Endothelial cell (in vitro differentiated cells): ENCODE measurements around the gene MEI1. TPM values are rescaled to one million over a fixed set of nuclear protein-coding genes. Genes with fewer than 3 reads are reported as not detected.
A peak's percentile ranks its signal among the peaks of the same experiment; 100 is the strongest.

Source experiments
- DNase-seq: peaks from one replicate; pipeline ENCODE4 v3.0.0; 2021; ENCODE audit warnings: low spot score
- H3K27ac Mint-ChIP-seq: one replicate; pipeline ENCODE4 v1.8.0; 2021; ENCODE audit warnings: mixed read lengths, inconsistent platforms; ENCODE audit not compliant: unreplicated experiment
- H3K27me3 Mint-ChIP-seq: one replicate; pipeline ENCODE4 v1.8.0; 2021; ENCODE audit warnings: mild to moderate bottlenecking, moderate library complexity, mixed read lengths, inconsistent platforms; ENCODE audit not compliant: unreplicated experiment
- H3K36me3 Mint-ChIP-seq: one replicate; pipeline ENCODE4 v1.8.0; 2021; ENCODE audit warnings: mild to moderate bottlenecking, low read depth, mixed read lengths, inconsistent platforms; ENCODE audit not compliant: unreplicated experiment
- H3K4me1 Mint-ChIP-seq: one replicate; pipeline ENCODE4 v1.8.0; 2021; ENCODE audit warnings: mild to moderate bottlenecking, mixed read lengths, inconsistent platforms; ENCODE audit not compliant: unreplicated experiment
- H3K4me3 Mint-ChIP-seq: one replicate; pipeline ENCODE4 v1.8.0; 2021; ENCODE audit warnings: mild to moderate bottlenecking, mixed read lengths, inconsistent platforms; ENCODE audit not compliant: unreplicated experiment
- H3K9me3 Mint-ChIP-seq: one replicate; pipeline ENCODE4 v1.8.0; 2021; ENCODE audit warnings: mixed read lengths, inconsistent platforms; ENCODE audit not compliant: unreplicated experiment
- total RNA-seq: library from RNA; stranded (reverse); fragmentation: NEBNext Ultra II Directional; extraction: Animal tissue kit (Norgen Biotek cat#: 25700); gene quantifications from one replicate; pipeline ENCODE4 v1.2.1, GENCODE V29; 2021; ENCODE audit not compliant: unreplicated experiment
- TF ChIP-seq, protein P1 (sequence below): fragments of 200-600 bp; sonication (generic); IDR thresholded peaks from one replicate; pipeline ENCODE4 v1.5.0; 2021; ENCODE audit warnings: antibody characterized with exemption; ENCODE audit not compliant: unreplicated experiment

Gene MEI1
- total RNA-seq, 1 donor from 2014 or later = 0.38 TPM

GRCh38 chr22:41831383-41831782 is 132.1 kb downstream of the MEI1 start:
- H3K4me3 Mint-ChIP-seq = no peak overlapping the region

DNA sequence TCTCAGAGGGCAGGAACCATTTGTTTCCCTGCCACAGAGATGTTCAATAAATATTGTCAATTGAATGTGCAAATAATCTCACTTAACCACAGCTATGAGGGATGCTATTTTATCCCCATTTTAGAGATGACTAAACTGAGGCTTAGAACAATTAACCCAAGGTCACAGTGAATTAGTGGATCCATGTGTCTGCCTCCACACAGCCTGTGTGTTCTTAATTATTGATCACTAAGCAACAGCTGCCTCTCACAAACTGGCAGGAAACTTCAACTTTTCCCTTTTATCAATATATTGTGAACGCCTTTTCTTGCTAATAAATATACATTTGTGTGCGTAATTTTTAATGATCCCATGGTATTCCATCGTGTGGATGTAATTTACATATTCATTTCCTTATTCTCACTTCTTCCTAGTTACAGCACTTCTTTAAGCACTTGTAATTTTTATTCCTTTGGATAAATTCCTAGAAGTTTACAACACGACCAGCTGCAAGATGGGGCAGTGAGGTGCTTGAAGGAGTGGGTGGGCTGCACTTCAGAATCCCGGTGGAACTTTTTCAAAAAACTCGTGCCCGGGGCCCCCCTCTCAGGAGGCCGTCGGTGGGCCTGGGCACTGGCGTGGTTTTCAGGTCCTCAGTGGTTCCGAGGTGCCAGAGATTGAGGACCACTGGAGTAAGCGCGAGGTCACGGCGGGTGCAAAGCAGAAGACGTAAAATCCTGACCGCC is 132.7 kb downstream of the MEI1 start:
- peaks cover 53% of the 10 kb centered on the region for H3K4me1 Mint-ChIP-seq

More at GRCh38 chr22:41831383-41831782, 132.1 kb downstream of the MEI1 start:
- TF ChIP-seq, protein P1, sequence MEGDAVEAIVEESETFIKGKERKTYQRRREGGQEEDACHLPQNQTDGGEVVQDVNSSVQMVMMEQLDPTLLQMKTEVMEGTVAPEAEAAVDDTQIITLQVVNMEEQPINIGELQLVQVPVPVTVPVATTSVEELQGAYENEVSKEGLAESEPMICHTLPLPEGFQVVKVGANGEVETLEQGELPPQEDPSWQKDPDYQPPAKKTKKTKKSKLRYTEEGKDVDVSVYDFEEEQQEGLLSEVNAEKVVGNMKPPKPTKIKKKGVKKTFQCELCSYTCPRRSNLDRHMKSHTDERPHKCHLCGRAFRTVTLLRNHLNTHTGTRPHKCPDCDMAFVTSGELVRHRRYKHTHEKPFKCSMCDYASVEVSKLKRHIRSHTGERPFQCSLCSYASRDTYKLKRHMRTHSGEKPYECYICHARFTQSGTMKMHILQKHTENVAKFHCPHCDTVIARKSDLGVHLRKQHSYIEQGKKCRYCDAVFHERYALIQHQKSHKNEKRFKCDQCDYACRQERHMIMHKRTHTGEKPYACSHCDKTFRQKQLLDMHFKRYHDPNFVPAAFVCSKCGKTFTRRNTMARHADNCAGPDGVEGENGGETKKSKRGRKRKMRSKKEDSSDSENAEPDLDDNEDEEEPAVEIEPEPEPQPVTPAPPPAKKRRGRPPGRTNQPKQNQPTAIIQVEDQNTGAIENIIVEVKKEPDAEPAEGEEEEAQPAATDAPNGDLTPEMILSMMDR = no peak
- peaks cover 10% of the 10 kb centered on the region for H3K27me3 Mint-ChIP-seq
- H3K36me3 Mint-ChIP-seq = peaks cover 15% of the 10 kb centered on the region
- H3K9me3 Mint-ChIP-seq = no peaks in the 10 kb centered on the region
- H3K4me1 Mint-ChIP-seq = peaks cover 52% of the 10 kb centered on the region
- peak overlapping the region; percentile 98 for H3K27ac Mint-ChIP-seq
- no peak for DNase-seq

GRCh38 chr22:41832553-41833368 is 133.5 kb downstream of the MEI1 start, which contains the start of gene SREBF2:
Gene SREBF2, plus strand, starts transcription at chr22:41833105. Its CDS starts 166 bp downstream, at chr22:41833271.
- Mint-ChIP-seq H3K27ac (peak within 1 kb of the TSS; percentile 98), H3K4me3 (peak within 1 kb of the TSS; percentile 98), H3K27me3 (peaks cover 10% of the 10 kb centered on the region), H3K36me3 (peaks cover 22% of the 10 kb centered on the region), H3K4me1 (peaks cover 50% of the 10 kb centered on the region), H3K9me3 (no peaks in the 10 kb centered on the region)
- TF ChIP-seq, protein P1 = no peak
- peak; percentile 99 for DNase-seq

More for the DNA sequence above, 132.7 kb downstream of the MEI1 start:
- peaks cover 10% of the 10 kb centered on the region for H3K27me3 Mint-ChIP-seq
- no peaks in the 10 kb centered on the region for H3K9me3 Mint-ChIP-seq
- peaks cover 21% of the 10 kb centered on the region for H3K36me3 Mint-ChIP-seq
- peak overlapping the region; percentile 93 for H3K4me3 Mint-ChIP-seq
- DNase-seq = no peak
- H3K27ac Mint-ChIP-seq = peak overlapping the region; percentile 98
- TF ChIP-seq, protein P1 = no peak

DNA sequence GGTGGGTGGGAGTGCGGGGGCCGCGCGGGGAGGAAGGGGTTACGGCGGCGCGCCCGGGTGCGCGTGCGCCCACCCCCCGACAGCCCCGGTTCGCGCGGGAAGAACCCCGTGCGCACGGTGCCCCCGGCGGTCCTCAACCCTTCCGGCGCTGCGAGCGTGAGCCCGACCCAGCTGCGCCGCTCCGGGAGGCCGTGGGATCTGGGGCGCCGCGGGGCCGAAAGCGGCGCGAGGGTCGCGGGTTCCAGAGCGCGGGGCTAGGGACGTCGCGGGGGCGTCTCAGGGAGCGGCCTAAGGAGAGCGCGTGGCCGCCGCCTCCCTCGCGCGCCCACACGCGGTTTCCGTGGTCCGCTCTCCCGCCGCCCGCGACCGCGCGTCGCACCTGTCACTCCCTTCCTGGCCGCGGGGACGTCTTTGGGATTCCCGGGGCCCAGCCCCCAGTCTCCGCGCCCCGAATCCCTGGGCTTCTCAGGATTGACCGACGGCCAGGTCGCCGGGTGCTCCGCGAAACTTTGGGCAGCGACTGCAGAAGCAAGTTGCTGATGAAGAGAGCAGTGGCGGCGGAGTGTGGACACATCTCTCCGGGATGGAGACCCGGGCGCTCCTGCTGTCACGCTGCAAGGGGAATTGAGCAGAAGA is 134.2 kb downstream of the MEI1 start:
- peaks cover 48% of the 10 kb centered on the region for H3K4me1 Mint-ChIP-seq

More for the DNA sequence above, 134.2 kb downstream of the MEI1 start:
- peak; percentile 35 for DNase-seq
- H3K27ac Mint-ChIP-seq = peak overlapping the region; percentile 11
- no peaks in the 10 kb centered on the region for H3K9me3 Mint-ChIP-seq
- TF ChIP-seq, protein P1 = no peak
- H3K27me3 Mint-ChIP-seq = peaks cover 10% of the 10 kb centered on the region
- H3K36me3 Mint-ChIP-seq = peaks cover 28% of the 10 kb centered on the region
- peak overlapping the region; percentile 98 for H3K4me3 Mint-ChIP-seq
